ENCODE data around the gene AKAP6. TPM values are rescaled to one million over a fixed set of nuclear protein-coding genes. Genes with fewer than 3 reads are reported as not detected.

The AKAP6 gene
- total RNA-seq, 1 experiment from 2014 or later = 1.1 TPM

DNA sequence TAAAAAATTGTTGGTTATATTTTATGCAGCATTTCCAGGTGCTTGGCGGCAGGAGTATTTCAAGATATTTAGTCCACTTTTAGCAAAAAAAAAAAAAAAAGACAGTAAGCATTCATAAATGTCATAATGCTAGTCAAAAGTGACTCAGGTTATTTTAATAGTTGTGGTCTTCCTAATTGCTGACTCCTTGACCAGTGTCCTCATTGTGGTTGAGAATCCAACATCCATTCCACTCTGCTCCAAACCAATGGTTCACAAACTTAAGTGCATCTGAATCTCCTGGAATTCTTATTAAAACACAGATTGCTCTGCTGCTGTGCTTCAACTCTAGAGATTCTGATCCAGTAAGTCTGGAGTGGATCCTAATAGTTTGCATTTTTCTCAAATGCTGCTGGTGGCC, 71.4 kb downstream of the AKAP6 start:
- no peak for DNase-seq
- no peak overlapping the region for H3K27ac Mint-ChIP-seq
- no peak overlapping the region for H4K8ac ChIP-seq (replicated peaks; ENCODE audit: insufficient read length, low read depth, low read length)
- H3K9ac ChIP-seq (ENCODE audit: extremely low read depth, insufficient read length, low read length) = no peak overlapping the region
- no peaks in the 10 kb centered on the region for H3K36me3 Mint-ChIP-seq (ENCODE audit: insufficient read depth in 1 of 3, low read depth in 3 of 3)
- H3K9me3 ChIP-seq (ENCODE audit: control insufficient read depth, low read depth, low read length) = no peaks in the 10 kb centered on the region
- no peak overlapping the region for H3K14ac ChIP-seq (ENCODE audit: insufficient read depth, low read length)
- no peak overlapping the region for H3K4me3 Mint-ChIP-seq
- no peak overlapping the region for H4K91ac ChIP-seq (ENCODE audit: insufficient read length, low read depth, low read length)
- no peak overlapping the region for H2AK5ac ChIP-seq (ENCODE audit: insufficient read length, low read length)
- no peaks in the 10 kb centered on the region for H3K23me2 ChIP-seq (ENCODE audit: insufficient read length, low read depth, low read length, poor library complexity, severe bottlenecking)
- TF ChIP-seq, protein P1, sequence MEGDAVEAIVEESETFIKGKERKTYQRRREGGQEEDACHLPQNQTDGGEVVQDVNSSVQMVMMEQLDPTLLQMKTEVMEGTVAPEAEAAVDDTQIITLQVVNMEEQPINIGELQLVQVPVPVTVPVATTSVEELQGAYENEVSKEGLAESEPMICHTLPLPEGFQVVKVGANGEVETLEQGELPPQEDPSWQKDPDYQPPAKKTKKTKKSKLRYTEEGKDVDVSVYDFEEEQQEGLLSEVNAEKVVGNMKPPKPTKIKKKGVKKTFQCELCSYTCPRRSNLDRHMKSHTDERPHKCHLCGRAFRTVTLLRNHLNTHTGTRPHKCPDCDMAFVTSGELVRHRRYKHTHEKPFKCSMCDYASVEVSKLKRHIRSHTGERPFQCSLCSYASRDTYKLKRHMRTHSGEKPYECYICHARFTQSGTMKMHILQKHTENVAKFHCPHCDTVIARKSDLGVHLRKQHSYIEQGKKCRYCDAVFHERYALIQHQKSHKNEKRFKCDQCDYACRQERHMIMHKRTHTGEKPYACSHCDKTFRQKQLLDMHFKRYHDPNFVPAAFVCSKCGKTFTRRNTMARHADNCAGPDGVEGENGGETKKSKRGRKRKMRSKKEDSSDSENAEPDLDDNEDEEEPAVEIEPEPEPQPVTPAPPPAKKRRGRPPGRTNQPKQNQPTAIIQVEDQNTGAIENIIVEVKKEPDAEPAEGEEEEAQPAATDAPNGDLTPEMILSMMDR (conservative IDR thresholded peaks at IDR 0.05) = no peak
- H4K5ac ChIP-seq (ENCODE audit: insufficient read length, low read depth, low read length) = no peak overlapping the region
- no peak overlapping the region for H2BK120ac ChIP-seq (ENCODE audit: low read depth, low read length, poor library complexity, severe bottlenecking)
- H4K20me1 ChIP-seq (ENCODE audit: control insufficient read depth, insufficient read depth, insufficient read length) = no peaks in the 10 kb centered on the region
- no peak overlapping the region for H2BK15ac ChIP-seq (ENCODE audit: low read depth, low read length)
- H3K4me1 ChIP-seq (ENCODE audit: insufficient read depth, low read length) = peaks cover 6% of the 10 kb centered on the region; the same call in 1 of the 2 replicates
- no peaks in the 10 kb centered on the region for H3K27me3 ChIP-seq (ENCODE audit: insufficient read depth, low read length)
- H3K4ac ChIP-seq (ENCODE audit: low read depth, low read length) = no peak overlapping the region
- no peaks in the 10 kb centered on the region for H3K27me3 Mint-ChIP-seq (ENCODE audit: low read depth)
- no peak overlapping the region for H2BK5ac ChIP-seq (ENCODE audit: insufficient read length, low read length)
- no peak overlapping the region for H3T11ph ChIP-seq (ENCODE audit: low read length)
- no peak overlapping the region for H3K56ac ChIP-seq (ENCODE audit: insufficient read length, low read depth, low read length)
- H2BK12ac ChIP-seq (ENCODE audit: insufficient read length, low read depth, low read length) = no peak overlapping the region
- H3K23ac ChIP-seq (ENCODE audit: insufficient read length, low read depth, low read length) = no peak overlapping the region
- no peaks in the 10 kb centered on the region for H3K9me3 Mint-ChIP-seq
- H3K4me2 ChIP-seq (ENCODE audit: insufficient read depth, insufficient read length, low read length) = no peak overlapping the region
- no peaks in the 10 kb centered on the region for H3K79me1 ChIP-seq (ENCODE audit: insufficient read depth, low read depth, low read length, poor library complexity, severe bottlenecking)
- peaks cover 20 to 30% of the 10 kb centered on the region in 2 experiments for H3K4me1 Mint-ChIP-seq
- H3K27ac ChIP-seq (ENCODE audit: insufficient read length, low read depth, low read length) = no peak overlapping the region
- no peak overlapping the region for H3K18ac ChIP-seq (ENCODE audit: insufficient read length, low read depth, low read length)
- H2BK20ac ChIP-seq (ENCODE audit: low read depth, low read length, poor library complexity, severe bottlenecking) = no peak overlapping the region
- H2AFZ ChIP-seq (ENCODE audit: low read length) = no peak overlapping the region
- WGBS (ENCODE audit: extremely low coverage, insufficient read length, low lambda C conversion rate) = no CpG with 5 or more reads among the region's 1 CpG
- no peaks in the 10 kb centered on the region for H3K79me2 ChIP-seq (ENCODE audit: insufficient read depth, low read length)

All from H9 (cell line).